GM12878 (cell line): ENCODE measurements around the gene TXNL4A. TPM values are rescaled to one million over a fixed set of nuclear protein-coding genes. Genes with fewer than 3 reads are reported as not detected.

Source experiments
- ATAC-seq: fragments of 200-7000 bp; cut with Tn5 transposase; 3 replicates; pipeline ENCODE4 v1.9.1; 2020; ENCODE audit warnings: mild to moderate bottlenecking, moderate library complexity
- BruUV-seq: library from RNA; stranded (reverse); fragments of 400-500 nt; replicated peaks from 2 replicates; lab custom pipeline; 2021; lab: Mats Ljungman, UMichigan
- CTCF ChIA-PET: fragments of 300-600 bp; sonication (Branson Sonifier 250); formaldehyde crosslinking; extraction: SDS; loops from one replicate; lab custom pipeline; 2021; ENCODE audit warnings: inconsistent platforms; lab: Yijun Ruan, JAX
- POLR2A ChIA-PET: fragments of 350-600 bp; formaldehyde crosslinking; extraction: SDS; loops from one replicate; lab custom pipeline; 2021; ENCODE audit warnings: inconsistent platforms; lab: Charles Lee
- RAD21 ChIA-PET: fragments of 300-600 bp; sonication (Branson Sonifier 250); formaldehyde crosslinking; loops from one replicate; lab custom pipeline; 2023; ENCODE audit warnings: antibody characterized with exemption; ENCODE audit not compliant: unreplicated experiment; lab: Charles Lee
- SMC1A ChIA-PET: fragments of 300-600 bp; sonication (Branson Sonifier 250); formaldehyde crosslinking; loops from one replicate; lab custom pipeline; 2023; ENCODE audit not compliant: unreplicated experiment, uncharacterized antibody; lab: Charles Lee
- DNase-seq: peaks from one replicate; pipeline ENCODE4 v3.0.0-alpha.2; 2011; ENCODE audit warnings: low read depth, low spot score
- FAIRE-seq: peaks from 3 replicates; lab custom pipeline; 2011; peaks lifted over from hg19 to GRCh38; lab: Jason Lieb, UNC
- H2AFZ ChIP-seq: 2 replicates; pipeline ENCODE4 v1.6.0; 2011; ENCODE audit warnings: low read depth, low read length, control low read depth; ENCODE audit not compliant: control insufficient read depth
- H3K27ac ChIP-seq: 2 replicates; pipeline ENCODE4 v1.5.1; 2011; ENCODE audit warnings: control low read depth; ENCODE audit not compliant: control insufficient read depth, insufficient read depth
- H3K27me3 ChIP-seq, 2 experiments: replicated peaks in 1 of 2; 2 replicates each; pipeline versions ENCODE4 v1.6.0 to v1.6.1; 2011; ENCODE audit warnings: low read length in 1 of 2; ENCODE audit not compliant: control insufficient read depth in 2 of 2, insufficient read depth in 2 of 2
- H3K36me3 ChIP-seq, 2 experiments: 2 replicates each; pipeline ENCODE4 v1.5.1; 2011; ENCODE audit warnings: low read length in 1 of 2; ENCODE audit not compliant: control insufficient read depth in 2 of 2, insufficient read depth in 2 of 2
- H3K4me1 ChIP-seq: 2 replicates; pipeline ENCODE4 v1.6.1; 2011; ENCODE audit warnings: mild to moderate bottlenecking, low read length, moderate library complexity, mixed read lengths; ENCODE audit not compliant: control insufficient read depth, insufficient read depth
- H3K4me2 ChIP-seq: 2 replicates; pipeline ENCODE4 v1.6.0; 2011; ENCODE audit warnings: control low read depth; ENCODE audit not compliant: control insufficient read depth, insufficient read depth
- H3K4me3 ChIP-seq: fragments of 200-600 bp; sonication (generic); 2 replicates; pipeline ENCODE4 v1.5.1; 2016
- H3K79me2 ChIP-seq: 2 replicates; pipeline ENCODE4 v1.6.0; 2011; ENCODE audit warnings: low read length; ENCODE audit not compliant: control insufficient read depth, insufficient read depth
- H3K9ac ChIP-seq: 2 replicates; pipeline ENCODE4 v1.8.0; 2011; ENCODE audit warnings: low read length, control low read depth, mixed read lengths; ENCODE audit not compliant: control insufficient read depth, insufficient read depth
- H3K9me3 ChIP-seq: replicated peaks from 3 replicates; pipeline ENCODE4 v1.5.1; 2011; ENCODE audit warnings: mild to moderate bottlenecking, low read length; ENCODE audit not compliant: control insufficient read depth, insufficient read depth
- H4K20me1 ChIP-seq: 2 replicates; pipeline ENCODE4 v1.6.0; 2011; ENCODE audit not compliant: control insufficient read depth, insufficient read depth
- BHLHE40 ChIP-seq, 2 experiments: fragments of 450-650 bp in 1 of 2; IDR thresholded peaks; 2 replicates each; pipeline ENCODE4 v1.6.1; 2011 to 2017; ENCODE audit warnings: low read depth in 2 of 2, borderline replicate concordance in 1 of 2, improper control_type of control experiment in 1 of 2, low read length in 1 of 2, mild to moderate bottlenecking in 1 of 2
- FOS ChIP-seq: IDR thresholded peaks from 3 replicates; pipeline ENCODE4 v1.6.1; 2011; ENCODE audit warnings: borderline replicate concordance; ENCODE audit not compliant: insufficient read length; ENCODE audit errors: extremely low read depth
- HSF1 ChIP-seq: fragments of 150-350 bp; IDR thresholded peaks from 2 replicates; pipeline ENCODE4 v1.6.1; 2014; ENCODE audit warnings: mild to moderate bottlenecking, low read depth, low read length
- MXI1 ChIP-seq: fragments of 150-350 bp; IDR thresholded peaks from 2 replicates; pipeline ENCODE4 v1.6.1; 2011; ENCODE audit warnings: low read depth, mild to moderate bottlenecking, inconsistent platforms, low read length, improper control_type of control experiment
- POU2F2 ChIP-seq: IDR thresholded peaks from 3 replicates; pipeline ENCODE4 v1.6.1; 2011; ENCODE audit warnings: low read depth, mild to moderate bottlenecking, low read length, borderline replicate concordance
- RELA ChIP-seq: fragments of 450-650 bp; IDR thresholded peaks from 2 replicates; pipeline ENCODE4 v1.8.0; 2014; ENCODE audit warnings: borderline replicate concordance; ENCODE audit not compliant: partially characterized antibody
- SIX5 ChIP-seq: IDR thresholded peaks from 2 replicates; pipeline ENCODE4 v1.6.1; 2011; ENCODE audit warnings: mild to moderate bottlenecking, low read depth, low read length, moderate library complexity; ENCODE audit not compliant: severe bottlenecking
- YY1 ChIP-seq: IDR thresholded peaks from 2 replicates; pipeline ENCODE4 v1.6.1; 2011; ENCODE audit warnings: low read depth, mild to moderate bottlenecking, low read length
- WGBS: methylation state at CpG from one replicate; pipeline ENCODE4 v1.1.6; 2016; ENCODE audit warnings: low lambda C conversion rate; ENCODE audit not compliant: insufficient replicate concordance, insufficient coverage; ENCODE audit errors: missing lambda C conversion rate; 5-methylcytosine and 5-hydroxymethylcytosine counted together
- in situ Hi-C: fragments of 300-500 bp; cut with MboI; formaldehyde crosslinking; loops from 9 replicates; pipeline ENCODE4 v1.14.3; 2018; ENCODE audit warnings: mixed read lengths
- intact Hi-C: fragments of 100-400 bp; cut with micrococcal nuclease; formaldehyde crosslinking; loops from one replicate; pipeline ENCODE4 v1.14.2; 2022; ENCODE audit not compliant: unreplicated experiment
- polyA plus RNA-seq, 11 experiments: library from polyadenylated mRNA; depleted of rRNA in 4 of 11; unstranded in 6 of 11; stranded (reverse) in 5 of 11; fragments of >200 nt; fragmentation: Nextera tagmentation in 4 of 11; fragmentation: Illumina TruSeq in 1 of 11; extraction: Ambion mirVana in 4 of 11; extraction: Trizol in 1 of 11; gene quantifications; 1 replicate in 1 of 11; 2 replicates in 10 of 11; pipeline versions ENCODE4 v1.2.1 to v1.2.3, GENCODE V29; 2011 to 2016; ENCODE audit warnings: inconsistent platforms in 2 of 11, missing spikeins in 2 of 11, low read depth in 1 of 11
- total RNA-seq, 4 experiments: library from RNA; depleted of rRNA in 3 of 4; stranded (reverse); fragments of >200 nt in 3 of 4; fragmentation: Illumina TruSeq in 1 of 4; extraction: Trizol in 1 of 4; gene quantifications; 2 replicates each; pipeline versions ENCODE4 v1.2.1 to v1.2.3, GENCODE V29; 2013 to 2021
- TF ChIP-seq, protein P1 (sequence below): fragments of 450-650 bp; IDR thresholded peaks from 2 replicates; pipeline ENCODE4 v1.6.1; 2018; ENCODE audit warnings: mild to moderate bottlenecking, low read depth, moderate library complexity; ENCODE audit not compliant: partially characterized antibody
- TF ChIP-seq, protein P2 (sequence below): IDR thresholded peaks from 2 replicates; pipeline ENCODE4 v1.6.1; 2012; ENCODE audit warnings: low read length, inconsistent platforms
- TF ChIP-seq, protein P3 (sequence below): IDR thresholded peaks from 2 replicates; pipeline ENCODE4 v1.6.1; 2011; ENCODE audit warnings: low read depth, mild to moderate bottlenecking, low read length, moderate library complexity, borderline replicate concordance; ENCODE audit errors: extremely low read depth

Gene TXNL4A
- total and polyA plus RNA-seq, 10 of the 15 experiments (the other 5 are each of a cell fraction or from before 2014, with no cell fraction given): 38.4 to 329 (median 128) TPM

GRCh38 chr18:79979843-79980242 lies 8.5 kb downstream of the TXNL4A start (continued):
- TF ChIP-seq RELA (no peak), POU2F2 (no peak), BHLHE40 (IDR thresholded peaks at IDR 0.05; ENCODE audit: borderline replicate concordance in 1 of 2, low read depth in 2 of 2, low read length in 1 of 2) (no peak)

DNA sequence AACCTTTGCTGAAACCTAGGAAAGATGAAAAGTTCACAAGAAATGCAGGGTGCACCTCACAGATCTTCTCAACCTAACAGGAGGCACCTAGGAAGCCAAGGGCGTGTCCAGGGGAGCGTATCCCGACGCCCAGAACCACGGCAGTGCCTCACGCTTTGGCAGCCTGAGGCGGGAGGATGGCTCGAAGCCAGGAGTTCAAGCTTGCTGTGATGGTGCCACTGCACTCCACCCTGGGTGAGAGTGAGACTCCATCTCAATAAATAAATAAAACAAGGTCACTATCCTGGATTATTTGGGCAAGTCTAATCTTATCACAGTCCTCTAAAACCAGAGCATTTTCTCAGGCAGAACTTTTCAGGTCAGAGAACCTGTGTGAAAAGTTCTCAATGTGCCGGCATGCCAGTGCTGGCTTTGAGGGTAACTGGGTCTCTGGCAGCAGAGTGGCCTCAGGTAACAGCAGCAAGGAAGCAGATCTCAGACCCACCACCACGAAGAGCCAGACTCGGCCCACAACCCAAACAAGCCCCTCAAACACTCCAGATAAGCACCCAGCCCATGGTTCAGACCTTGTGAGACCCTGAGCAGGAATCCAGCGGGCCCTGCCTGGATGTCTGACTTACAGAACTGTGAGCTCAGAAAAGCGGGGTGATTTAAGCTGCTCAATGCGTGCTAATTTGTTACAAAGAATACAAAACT lies 12.2 kb downstream of the TXNL4A start:
- RAD21 ChIA-PET: no interaction called here
- H3K36me3 ChIP-seq: peaks cover 16 to 30% of the 10 kb centered on the region in 2 experiments
- H3K9me3 ChIP-seq: no peaks in the 10 kb centered on the region
- ATAC-seq (no peak), FAIRE-seq (no peak), DNase-seq (no peak)
- H3K9ac ChIP-seq: no peak overlapping the region
- H3K4me1 ChIP-seq: no peaks in the 10 kb centered on the region
- in situ Hi-C loops (no loop called here), intact Hi-C loops (no loop called here)
- 97% methylated on average over 14 of the region's 14 CpGs for WGBS
- H3K79me2 ChIP-seq: peaks cover 30% of the 10 kb centered on the region
- no peak overlapping the region for H3K4me2 ChIP-seq
- SMC1A ChIA-PET: interaction anchor here (1.2 kb wide), 1 partner anchor 9 kb away, joined by 8 read pairs; no protein-coding TSS in a partner anchor
- H3K27me3 ChIP-seq: no peaks in the 10 kb centered on the region
- H2AFZ ChIP-seq: no peak overlapping the region
- CTCF ChIA-PET: no interaction called here
- no peak overlapping the region for H3K4me3 ChIP-seq
- H3K27ac ChIP-seq: no peak overlapping the region
- no TSS peak for BruUV-seq
- POLR2A ChIA-PET: interaction anchor here (1.0 kb wide), 1 partner anchor 13 kb away, joined by 3 read pairs; no protein-coding TSS in a partner anchor
- H4K20me1 ChIP-seq: no peaks in the 10 kb centered on the region; the same call in 1 of the 2 replicates
- TF ChIP-seq, protein P1, sequence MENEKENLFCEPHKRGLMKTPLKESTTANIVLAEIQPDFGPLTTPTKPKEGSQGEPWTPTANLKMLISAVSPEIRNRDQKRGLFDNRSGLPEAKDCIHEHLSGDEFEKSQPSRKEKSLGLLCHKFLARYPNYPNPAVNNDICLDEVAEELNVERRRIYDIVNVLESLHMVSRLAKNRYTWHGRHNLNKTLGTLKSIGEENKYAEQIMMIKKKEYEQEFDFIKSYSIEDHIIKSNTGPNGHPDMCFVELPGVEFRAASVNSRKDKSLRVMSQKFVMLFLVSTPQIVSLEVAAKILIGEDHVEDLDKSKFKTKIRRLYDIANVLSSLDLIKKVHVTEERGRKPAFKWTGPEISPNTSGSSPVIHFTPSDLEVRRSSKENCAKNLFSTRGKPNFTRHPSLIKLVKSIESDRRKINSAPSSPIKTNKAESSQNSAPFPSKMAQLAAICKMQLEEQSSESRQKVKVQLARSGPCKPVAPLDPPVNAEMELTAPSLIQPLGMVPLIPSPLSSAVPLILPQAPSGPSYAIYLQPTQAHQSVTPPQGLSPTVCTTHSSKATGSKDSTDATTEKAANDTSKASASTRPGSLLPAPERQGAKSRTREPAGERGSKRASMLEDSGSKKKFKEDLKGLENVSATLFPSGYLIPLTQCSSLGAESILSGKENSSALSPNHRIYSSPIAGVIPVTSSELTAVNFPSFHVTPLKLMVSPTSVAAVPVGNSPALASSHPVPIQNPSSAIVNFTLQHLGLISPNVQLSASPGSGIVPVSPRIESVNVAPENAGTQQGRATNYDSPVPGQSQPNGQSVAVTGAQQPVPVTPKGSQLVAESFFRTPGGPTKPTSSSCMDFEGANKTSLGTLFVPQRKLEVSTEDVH: no peak
- no peak for TF ChIP-seq MXI1
- TF ChIP-seq, protein P2, sequence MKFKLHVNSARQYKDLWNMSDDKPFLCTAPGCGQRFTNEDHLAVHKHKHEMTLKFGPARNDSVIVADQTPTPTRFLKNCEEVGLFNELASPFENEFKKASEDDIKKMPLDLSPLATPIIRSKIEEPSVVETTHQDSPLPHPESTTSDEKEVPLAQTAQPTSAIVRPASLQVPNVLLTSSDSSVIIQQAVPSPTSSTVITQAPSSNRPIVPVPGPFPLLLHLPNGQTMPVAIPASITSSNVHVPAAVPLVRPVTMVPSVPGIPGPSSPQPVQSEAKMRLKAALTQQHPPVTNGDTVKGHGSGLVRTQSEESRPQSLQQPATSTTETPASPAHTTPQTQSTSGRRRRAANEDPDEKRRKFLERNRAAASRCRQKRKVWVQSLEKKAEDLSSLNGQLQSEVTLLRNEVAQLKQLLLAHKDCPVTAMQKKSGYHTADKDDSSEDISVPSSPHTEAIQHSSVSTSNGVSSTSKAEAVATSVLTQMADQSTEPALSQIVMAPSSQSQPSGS: no peak
- TF ChIP-seq YY1: no peak
- no peak for TF ChIP-seq FOS
- no peak for TF ChIP-seq HSF1
- TF ChIP-seq, protein P3, sequence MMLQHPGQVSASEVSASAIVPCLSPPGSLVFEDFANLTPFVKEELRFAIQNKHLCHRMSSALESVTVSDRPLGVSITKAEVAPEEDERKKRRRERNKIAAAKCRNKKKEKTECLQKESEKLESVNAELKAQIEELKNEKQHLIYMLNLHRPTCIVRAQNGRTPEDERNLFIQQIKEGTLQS: no peak
- TF ChIP-seq SIX5: no peak
